HCT116 (cell line): ENCODE measurements around the gene ITGAV. TPM values are rescaled to one million over a fixed set of nuclear protein-coding genes. Genes with fewer than 3 reads are reported as not detected.

Experiments used
- ATAC-seq: fragments of 200-7000 bp; cut with Tn5 transposase; 2 replicates; pipeline ENCODE4 v1.9.1; 2020; ENCODE audit warnings: mild to moderate bottlenecking, moderate library complexity
- BruUV-seq: library from RNA; stranded (reverse); fragments of 400-500 nt; replicated peaks from 2 replicates; lab custom pipeline; 2021; lab: Mats Ljungman, UMichigan
- CTCF ChIA-PET: fragments of 300-600 bp; sonication (Branson Sonifier 250); formaldehyde crosslinking; loops from one replicate; lab custom pipeline; 2021; ENCODE audit warnings: antibody characterized with exemption; lab: Charles Lee
- POLR2A ChIA-PET: fragments of 300-600, 350-600 bp; sonication (Branson Sonifier 250); formaldehyde crosslinking; loops from one replicate; lab custom pipeline; 2021; ENCODE audit warnings: antibody characterized with exemption; lab: Charles Lee
- RAD21 ChIA-PET, 2 experiments: fragments of 300-600 bp; sonication (Branson Sonifier 250); formaldehyde crosslinking; loops; one replicate each; lab custom pipeline; 2023; ENCODE audit warnings: low total read pairs in 2 of 2; ENCODE audit not compliant: uncharacterized antibody in 2 of 2, unreplicated experiment in 2 of 2, low non-redundant PET in 1 of 2; lab: Charles Lee
- DNase-seq: peaks from one replicate; pipeline ENCODE4 v3.0.0-alpha.2; 2010; ENCODE audit warnings: low read depth, low spot score
- H2AFZ ChIP-seq: fragments of 200-600 bp; shearing (Covaris generic), sonication (generic); 2 replicates; pipeline ENCODE4 v1.6.1; 2017; ENCODE audit warnings: low read depth, mixed run types, mixed read lengths, antibody characterized with exemption, low read length; ENCODE audit not compliant: poor library complexity, severe bottlenecking
- H3K27ac ChIP-seq: 2 replicates; pipeline ENCODE4 v1.5.1; 2012; ENCODE audit warnings: low read depth, low read length
- H3K27me3 ChIP-seq: fragments of 200-600 bp; sonication (generic); 2 replicates; pipeline ENCODE4 v1.6.1; 2016; ENCODE audit warnings: mixed run types, low read length, mixed read lengths; ENCODE audit not compliant: insufficient read depth
- H3K36me3 ChIP-seq, 2 experiments: fragments of 200-500 bp in 1 of 2; fragments of 200-600 bp in 1 of 2; sonication (Bioruptor generic) in 1 of 2; sonication (generic) in 1 of 2; 2 replicates each; pipeline versions ENCODE4 v1.5.1 to v1.6.1; 2014 to 2016; ENCODE audit warnings: low read length in 2 of 2, inconsistent platforms in 1 of 2, mixed read lengths in 1 of 2, mixed run types in 1 of 2; ENCODE audit not compliant: insufficient read depth in 2 of 2, control insufficient read depth in 1 of 2
- H3K4me1 ChIP-seq, 2 experiments: fragments of 200-600 bp in 1 of 2; sonication (generic) in 1 of 2; 2 replicates each; pipeline versions ENCODE4 v1.5.1 to v1.6.1; 2012 to 2017; ENCODE audit warnings: low read length in 2 of 2, inconsistent platforms in 1 of 2, mild to moderate bottlenecking in 1 of 2, mixed read lengths in 1 of 2, mixed run types in 1 of 2, moderate library complexity in 1 of 2; ENCODE audit not compliant: insufficient read depth in 2 of 2, control insufficient read depth in 1 of 2
- H3K4me2 ChIP-seq: fragments of 200-600 bp; sonication (generic); 2 replicates; pipeline ENCODE4 v1.6.1; 2017; ENCODE audit warnings: mixed run types, low read length, mixed read lengths
- H3K4me3 ChIP-seq, 2 experiments: fragments of 200-600 bp in 1 of 2; sonication (generic) in 1 of 2; replicated peaks in 1 of 2; 2 replicates each; pipeline ENCODE4 v1.5.1; 2011 to 2016; ENCODE audit warnings: low read length in 2 of 2, control low read depth in 1 of 2, low read depth in 1 of 2, mild to moderate bottlenecking in 1 of 2, mixed read lengths in 1 of 2, mixed run types in 1 of 2
- H3K79me2 ChIP-seq: fragments of 200-600 bp; sonication (generic); 2 replicates; pipeline ENCODE4 v1.6.1; 2017; ENCODE audit warnings: mild to moderate bottlenecking, mixed run types, low read length, moderate library complexity, mixed read lengths; ENCODE audit not compliant: insufficient read depth
- H3K9ac ChIP-seq: fragments of 200-600 bp; sonication (generic); 2 replicates; pipeline ENCODE4 v1.6.1; 2016; ENCODE audit warnings: low read length, mixed read lengths
- H3K9me2 ChIP-seq: fragments of 200-600 bp; sonication (generic), shearing (Covaris generic); 2 replicates; pipeline ENCODE4 v1.6.1; 2017; ENCODE audit warnings: mixed run types, mild to moderate bottlenecking, moderate library complexity; ENCODE audit not compliant: insufficient read depth
- H3K9me3 ChIP-seq, 2 experiments: fragments of 200-500 bp in 1 of 2; fragments of 200-600 bp in 1 of 2; sonication (Bioruptor generic) in 1 of 2; sonication (generic) in 1 of 2; 2 replicates each; pipeline ENCODE4 v1.6.1; 2014 to 2017; ENCODE audit warnings: low read length in 2 of 2, mixed read lengths in 2 of 2, inconsistent platforms in 1 of 2, low read depth in 1 of 2, mild to moderate bottlenecking in 1 of 2, mixed run types in 1 of 2, moderate library complexity in 1 of 2; ENCODE audit not compliant: control insufficient read depth in 1 of 2, insufficient read depth in 1 of 2
- H4K20me1 ChIP-seq: fragments of 200-600 bp; sonication (generic), shearing (Covaris generic); 2 replicates; pipeline ENCODE4 v1.6.1; 2017; ENCODE audit warnings: mixed run types, mild to moderate bottlenecking, moderate library complexity; ENCODE audit not compliant: insufficient read depth
- ELF1 ChIP-seq: IDR thresholded peaks from 2 replicates; pipeline ENCODE4 v1.6.1; 2012; ENCODE audit warnings: low read depth, borderline replicate concordance
- POLR2A ChIP-seq: IDR thresholded peaks from 2 replicates; pipeline ENCODE4 v1.7.0; 2011; ENCODE audit warnings: borderline replicate concordance; ENCODE audit not compliant: insufficient read depth, insufficient read length; ENCODE audit errors: extremely low read depth
- REST ChIP-seq: IDR thresholded peaks from 2 replicates; pipeline ENCODE4 v1.6.1; 2012; ENCODE audit warnings: low read depth
- TCF7L2 ChIP-seq: IDR thresholded peaks from 2 replicates; pipeline ENCODE4 v1.7.0; 2011; ENCODE audit warnings: borderline replicate concordance, inconsistent platforms; ENCODE audit not compliant: insufficient read depth, insufficient read length; ENCODE audit errors: extremely low read depth
- YY1 ChIP-seq: IDR thresholded peaks from 2 replicates; pipeline ENCODE4 v1.6.1; 2011; ENCODE audit warnings: low read length, low read depth, moderate library complexity, mild to moderate bottlenecking; ENCODE audit not compliant: insufficient replicate concordance; ENCODE audit errors: extremely low read depth
- ZBTB33 ChIP-seq: IDR thresholded peaks from 2 replicates; pipeline ENCODE4 v1.6.1; 2011; ENCODE audit warnings: mild to moderate bottlenecking, low read length, moderate library complexity; ENCODE audit not compliant: insufficient replicate concordance; ENCODE audit errors: extremely low read depth
- ZFX ChIP-seq: fragments of 450-650 bp; IDR thresholded peaks from 2 replicates; pipeline ENCODE4 v1.6.1; 2017
- ZNF274 ChIP-seq: fragments of 200-500 bp; sonication (Bioruptor generic); IDR thresholded peaks from 2 replicates; pipeline ENCODE4 v1.6.1; 2014; ENCODE audit warnings: mild to moderate bottlenecking, low read depth, low read length, inconsistent platforms
- intact Hi-C: fragments of 100-400 bp; cut with micrococcal nuclease; formaldehyde crosslinking; loops from 2 replicates; pipeline ENCODE4 v1.10.0; 2022
- total RNA-seq: library from RNA; stranded (reverse); gene quantifications from one replicate; pipeline ENCODE4 v1.2.1, GENCODE V29; 2021; ENCODE audit not compliant: unreplicated experiment

ITGAV gene
- total RNA-seq, 1 experiment from 2014 or later, result 36.3 TPM

- H3K9me3 ChIP-seq, result no peaks in the 10 kb centered on the region
- H3K79me2 ChIP-seq, result no peaks in the 10 kb centered on the region
- DNase-seq (no peak), ATAC-seq (no peak)
- no peak overlapping the region for H3K9ac ChIP-seq
- no peak overlapping the region for H3K4me2 ChIP-seq
- no TSS peak for BruUV-seq
- no peaks in the 10 kb centered on the region for H3K36me3 ChIP-seq
- RAD21 ChIA-PET, result no interaction called here
- peak overlapping the region; percentile 13 for H2AFZ ChIP-seq
- H4K20me1 ChIP-seq, result no peaks in the 10 kb centered on the region
- H3K4me3 ChIP-seq, result no peak overlapping the region
- POLR2A ChIA-PET, result no interaction called here
- CTCF ChIA-PET, result no interaction called here
- H3K27ac ChIP-seq, result no peak overlapping the region
- TF ChIP-seq ZFX (no peak), YY1 (no peak)
- no peaks in the 10 kb centered on the region for H3K27me3 ChIP-seq
- no peaks in the 10 kb centered on the region for H3K9me2 ChIP-seq
- peaks cover 0 to 7% of the 10 kb centered on the region in 2 experiments; a peak in 1 of 4 replicates for H3K4me1 ChIP-seq
- intact Hi-C loops, result no loop called here
Measured at GRCh38 chr2:186561467-186562208, 28.2 kb upstream of the ITGAV start.

- intact Hi-C loops, result no loop called here
- Histone ChIP-seq H2AFZ (no peak overlapping the region), H3K27me3 (no peaks in the 10 kb centered on the region), H3K9me2 (no peaks in the 10 kb centered on the region), H3K36me3 (no peaks in the 10 kb centered on the region), H4K20me1 (no peaks in the 10 kb centered on the region), H3K4me3 (no peak overlapping the region), H3K4me2 (no peak overlapping the region), H3K9me3 (no peaks in the 10 kb centered on the region), H3K9ac (no peak overlapping the region), H3K79me2 (no peaks in the 10 kb centered on the region), H3K27ac (no peak overlapping the region), H3K4me1 (peaks cover 0 to 7% of the 10 kb centered on the region in 2 experiments; a peak in 1 of 4 replicates)
- CTCF ChIA-PET, result no interaction called here
- TF ChIP-seq TCF7L2, result no peak
- no peak for TF ChIP-seq ZBTB33
- TF ChIP-seq ZNF274, result no peak
- no peak for TF ChIP-seq REST
- no peak for TF ChIP-seq ELF1
- TF ChIP-seq POLR2A, result no peak
- no peak for TF ChIP-seq YY1
- RAD21 ChIA-PET, result no interaction called here
- ATAC-seq, result no peak
- no TSS peak for BruUV-seq
- POLR2A ChIA-PET, result no interaction called here
- DNase-seq, result no peak
Measured at GRCh38 chr2:186562209-186562578, 27.7 kb upstream of the ITGAV start.
